HepG2 (cell line): Measurements from ENCODE around the gene LITAF. TPM values are rescaled to one million over a fixed set of nuclear protein-coding genes. Genes with fewer than 3 reads are reported as not detected.
A peak's percentile ranks its signal among the peaks of the same experiment; 100 is the strongest.

ENCODE experiments used
- ARNTL ChIP-seq: sonication (generic); formaldehyde crosslinking; IDR thresholded peaks from 2 replicates; pipeline ENCODE4 v1.4.0; 2020; ENCODE audit warnings: mild to moderate bottlenecking, missing genetic modification reagents
- ATF1 ChIP-seq: IDR thresholded peaks from 2 replicates; pipeline ENCODE4 v1.6.1; 2016; ENCODE audit warnings: mild to moderate bottlenecking, control low read depth
- CBX1 ChIP-seq: IDR thresholded peaks from one replicate; pipeline ENCODE4 v1.6.1; 2016; ENCODE audit warnings: antibody characterized with exemption, low read depth
- EZH2 ChIP-seq: conservative IDR thresholded peaks from 2 replicates; pipeline ENCODE4 v1.6.1; 2012; ENCODE audit warnings: mild to moderate bottlenecking, low read depth, low read length, moderate library complexity
- GTF2F1 ChIP-seq: fragments of 150-350 bp; IDR thresholded peaks from 2 replicates; pipeline ENCODE4 v1.6.1; 2014; ENCODE audit warnings: low read length
- GTF3A ChIP-seq: sonication (generic); formaldehyde crosslinking; conservative IDR thresholded peaks from 2 replicates; pipeline ENCODE4 v1.4.0; 2020; ENCODE audit warnings: mild to moderate bottlenecking, missing genetic modification reagents
- HNRNPL ChIP-seq: fragments of 200-400 bp; formaldehyde crosslinking; IDR thresholded peaks from 2 replicates; pipeline ENCODE4 v1.6.1; 2017; ENCODE audit warnings: mild to moderate bottlenecking, low read depth, low read length
- MEIS2 ChIP-seq: sonication (generic); formaldehyde crosslinking; IDR thresholded peaks from 2 replicates; pipeline ENCODE4 v1.9.0; 2021; ENCODE audit warnings: mild to moderate bottlenecking, missing genetic modification reagents
- PCBP1 ChIP-seq: fragments of 200-400 bp; formaldehyde crosslinking; IDR thresholded peaks from 2 replicates; pipeline ENCODE4 v1.6.1; 2017; ENCODE audit warnings: mild to moderate bottlenecking, low read depth, low read length, borderline replicate concordance
- REL ChIP-seq: sonication (generic); formaldehyde crosslinking; conservative IDR thresholded peaks from 2 replicates; pipeline ENCODE4 v1.8.0; 2022; ENCODE audit warnings: mild to moderate bottlenecking, missing genetic modification reagents, moderate library complexity
- SIX4 ChIP-seq: sonication (generic); formaldehyde crosslinking; IDR thresholded peaks from 2 replicates; pipeline ENCODE4 v1.4.0; 2020; ENCODE audit warnings: missing genetic modification reagents
- SMYD3 ChIP-seq: sonication (generic); formaldehyde crosslinking; IDR thresholded peaks from 2 replicates; pipeline ENCODE4 v1.8.1; 2023; ENCODE audit warnings: mild to moderate bottlenecking, missing genetic modification reagents
- TCF12 ChIP-seq, 2 experiments: fragments of 450-650 bp in 1 of 2; sonication (generic) in 1 of 2; formaldehyde crosslinking in 1 of 2; IDR thresholded peaks; 2 replicates each; pipeline versions ENCODE4 v1.6.1 to v1.8.0; 2017 to 2022; ENCODE audit warnings: antibody characterized with exemption in 1 of 2, mild to moderate bottlenecking in 1 of 2, missing genetic modification reagents in 1 of 2, moderate library complexity in 1 of 2
- USF2 ChIP-seq, 2 experiments: sonication (generic) in 1 of 2; formaldehyde crosslinking in 1 of 2; IDR thresholded peaks; 2 replicates each; pipeline versions ENCODE4 v1.5.1 to v1.6.1; 2011 to 2020; ENCODE audit warnings: borderline replicate concordance in 1 of 2, low read depth in 1 of 2, low read length in 1 of 2, mild to moderate bottlenecking in 1 of 2, missing genetic modification reagents in 1 of 2, moderate library complexity in 1 of 2
- ZBTB38 ChIP-seq: sonication (generic); formaldehyde crosslinking; IDR thresholded peaks from 2 replicates; pipeline ENCODE4 v1.5.1; 2020; ENCODE audit warnings: mild to moderate bottlenecking, missing genetic modification reagents
- ZFP90 ChIP-seq: sonication (generic); formaldehyde crosslinking; IDR thresholded peaks from 2 replicates; pipeline ENCODE4 v1.8.0; 2022; ENCODE audit warnings: missing genetic modification reagents, mild to moderate bottlenecking, inconsistent platforms, borderline replicate concordance
- ZNF121 ChIP-seq: sonication (generic); formaldehyde crosslinking; IDR thresholded peaks from 2 replicates; pipeline ENCODE4 v1.5.0; 2020; ENCODE audit warnings: mild to moderate bottlenecking, missing genetic modification reagents
- ZNF296 ChIP-seq: sonication (generic); formaldehyde crosslinking; conservative IDR thresholded peaks from 2 replicates; pipeline ENCODE4 v1.5.0; 2020; ENCODE audit warnings: mild to moderate bottlenecking, missing genetic modification reagents
- ZNF329 ChIP-seq: sonication (generic); formaldehyde crosslinking; IDR thresholded peaks from 2 replicates; pipeline ENCODE4 v1.9.0; 2021; ENCODE audit warnings: low read depth, mild to moderate bottlenecking, missing genetic modification reagents
- ZNF563 ChIP-seq: sonication (generic); formaldehyde crosslinking; IDR thresholded peaks from 2 replicates; pipeline ENCODE4 v1.8.0; 2022; ENCODE audit warnings: mild to moderate bottlenecking, moderate library complexity, missing genetic modification reagents
- ZSCAN9 ChIP-seq: IDR thresholded peaks from 2 replicates; pipeline ENCODE4 v1.6.1; 2016; ENCODE audit warnings: borderline replicate concordance
- polyA plus RNA-seq, 8 experiments: library from polyadenylated mRNA; depleted of rRNA in 3 of 8; stranded (reverse) in 7 of 8; unstranded in 1 of 8; fragments of >200 nt; fragmentation: Illumina TruSeq in 4 of 8; extraction: Trizol in 4 of 8; gene quantifications; 2 replicates each; pipeline versions ENCODE4 v1.2.1 to v1.2.3, GENCODE V29; 2011 to 2016; ENCODE audit warnings: low read depth in 4 of 8, missing spikeins in 1 of 8, mixed read lengths in 1 of 8; ENCODE audit not compliant: insufficient read depth in 1 of 8
- total RNA-seq, 5 experiments: library from RNA; depleted of rRNA; stranded (reverse); fragments of >200 nt; fragmentation: Illumina TruSeq; extraction: Trizol; gene quantifications; 2 replicates each; pipeline ENCODE4 v1.2.3, GENCODE V29; 2016; ENCODE audit warnings: low read depth in 1 of 5
- TF ChIP-seq, protein P1 (sequence below): sonication (generic); formaldehyde crosslinking; IDR thresholded peaks from 2 replicates; pipeline ENCODE4 v1.4.0; 2020; ENCODE audit warnings: mild to moderate bottlenecking, low read depth, missing genetic modification reagents
- TF ChIP-seq, protein P2 (sequence below): sonication (generic); formaldehyde crosslinking; IDR thresholded peaks from 2 replicates; pipeline ENCODE4 v1.4.0; 2020; ENCODE audit warnings: missing genetic modification reagents

The LITAF gene
- total and polyA plus RNA-seq, 2 of the 13 experiments (the other 11 are each of a cell fraction or from before 2014, with no cell fraction given), result 80.1 to 141 TPM

GRCh38 chr16:11572301-11572995 is 14.3 kb downstream of the LITAF start (continued):
- TF ChIP-seq, protein P1, sequence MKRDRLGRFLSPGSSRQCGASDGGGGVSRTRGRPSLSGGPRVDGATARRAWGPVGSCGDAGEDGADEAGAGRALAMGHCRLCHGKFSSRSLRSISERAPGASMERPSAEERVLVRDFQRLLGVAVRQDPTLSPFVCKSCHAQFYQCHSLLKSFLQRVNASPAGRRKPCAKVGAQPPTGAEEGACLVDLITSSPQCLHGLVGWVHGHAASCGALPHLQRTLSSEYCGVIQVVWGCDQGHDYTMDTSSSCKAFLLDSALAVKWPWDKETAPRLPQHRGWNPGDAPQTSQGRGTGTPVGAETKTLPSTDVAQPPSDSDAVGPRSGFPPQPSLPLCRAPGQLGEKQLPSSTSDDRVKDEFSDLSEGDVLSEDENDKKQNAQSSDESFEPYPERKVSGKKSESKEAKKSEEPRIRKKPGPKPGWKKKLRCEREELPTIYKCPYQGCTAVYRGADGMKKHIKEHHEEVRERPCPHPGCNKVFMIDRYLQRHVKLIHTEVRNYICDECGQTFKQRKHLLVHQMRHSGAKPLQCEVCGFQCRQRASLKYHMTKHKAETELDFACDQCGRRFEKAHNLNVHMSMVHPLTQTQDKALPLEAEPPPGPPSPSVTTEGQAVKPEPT (CRISPR knock-in tag), result no peak
- TF ChIP-seq ZNF296 (CRISPR knock-in tag) (0 out of 2 replicates have a peak, but pooled peaks have one; percentile 6), ZSCAN9 (no peak), CBX1 (no peak), REL (CRISPR knock-in tag) (no peak), EZH2 (no peak), SIX4 (CRISPR knock-in tag) (no peak), MEIS2 (CRISPR knock-in tag) (no peak), GTF2F1 (no peak), ZNF329 (CRISPR knock-in tag) (no peak), USF2 (IDR thresholded peaks at IDR 0.05; ENCODE audit: low read depth, low read length) (peak; percentile 84), USF2 (CRISPR knock-in tag; IDR thresholded peaks at IDR 0.05; ENCODE audit: borderline replicate concordance) (no peak), ARNTL (no peak), TCF12 (IDR thresholded peaks at IDR 0.05) (no peak), TCF12 (CRISPR knock-in tag; IDR thresholded peaks at IDR 0.05) (no peak), ZNF121 (CRISPR knock-in tag) (no peak), GTF3A (0 out of 2 replicates have a peak, but pooled peaks have one; percentile 39), PCBP1 (no peak), ATF1 (no peak), ZBTB38 (CRISPR knock-in tag) (peak; percentile 91; the same call in 1 of the 2 replicates), SMYD3 (CRISPR knock-in tag) (no peak), ZFP90 (no peak), ZNF563 (CRISPR knock-in tag) (no peak), HNRNPL (no peak)
- TF ChIP-seq, protein P2, sequence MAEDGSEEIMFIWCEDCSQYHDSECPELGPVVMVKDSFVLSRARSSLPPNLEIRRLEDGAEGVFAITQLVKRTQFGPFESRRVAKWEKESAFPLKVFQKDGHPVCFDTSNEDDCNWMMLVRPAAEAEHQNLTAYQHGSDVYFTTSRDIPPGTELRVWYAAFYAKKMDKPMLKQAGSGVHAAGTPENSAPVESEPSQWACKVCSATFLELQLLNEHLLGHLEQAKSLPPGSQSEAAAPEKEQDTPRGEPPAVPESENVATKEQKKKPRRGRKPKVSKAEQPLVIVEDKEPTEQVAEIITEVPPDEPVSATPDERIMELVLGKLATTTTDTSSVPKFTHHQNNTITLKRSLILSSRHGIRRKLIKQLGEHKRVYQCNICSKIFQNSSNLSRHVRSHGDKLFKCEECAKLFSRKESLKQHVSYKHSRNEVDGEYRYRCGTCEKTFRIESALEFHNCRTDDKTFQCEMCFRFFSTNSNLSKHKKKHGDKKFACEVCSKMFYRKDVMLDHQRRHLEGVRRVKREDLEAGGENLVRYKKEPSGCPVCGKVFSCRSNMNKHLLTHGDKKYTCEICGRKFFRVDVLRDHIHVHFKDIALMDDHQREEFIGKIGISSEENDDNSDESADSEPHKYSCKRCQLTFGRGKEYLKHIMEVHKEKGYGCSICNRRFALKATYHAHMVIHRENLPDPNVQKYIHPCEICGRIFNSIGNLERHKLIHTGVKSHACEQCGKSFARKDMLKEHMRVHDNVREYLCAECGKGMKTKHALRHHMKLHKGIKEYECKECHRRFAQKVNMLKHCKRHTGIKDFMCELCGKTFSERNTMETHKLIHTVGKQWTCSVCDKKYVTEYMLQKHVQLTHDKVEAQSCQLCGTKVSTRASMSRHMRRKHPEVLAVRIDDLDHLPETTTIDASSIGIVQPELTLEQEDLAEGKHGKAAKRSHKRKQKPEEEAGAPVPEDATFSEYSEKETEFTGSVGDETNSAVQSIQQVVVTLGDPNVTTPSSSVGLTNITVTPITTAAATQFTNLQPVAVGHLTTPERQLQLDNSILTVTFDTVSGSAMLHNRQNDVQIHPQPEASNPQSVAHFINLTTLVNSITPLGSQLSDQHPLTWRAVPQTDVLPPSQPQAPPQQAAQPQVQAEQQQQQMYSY (CRISPR knock-in tag), result no peak
